PC-3 (cell line): Measurements from ENCODE around the gene RNF19B. TPM values are rescaled to one million over a fixed set of nuclear protein-coding genes. Genes with fewer than 3 reads are reported as not detected.

Experiments used
- ATAC-seq: fragments of 200-7000 bp; cut with Tn5 transposase; 2 replicates; pipeline ENCODE4 v1.9.1; 2020; ENCODE audit warnings: mild to moderate bottlenecking, moderate library complexity
- BruUV-seq: library from RNA; stranded (reverse); fragments of 400-500 nt; replicated peaks from 2 replicates; lab custom pipeline; 2021; lab: Mats Ljungman, UMichigan
- CTCF ChIA-PET: fragments of 300-600 bp; sonication (Branson Sonifier 250); formaldehyde crosslinking; loops from one replicate; lab custom pipeline; 2022; ENCODE audit warnings: antibody characterized with exemption; lab: Charles Lee
- POLR2A ChIA-PET: fragments of 300-600 bp; sonication (Branson Sonifier 250); formaldehyde crosslinking; loops from one replicate; lab custom pipeline; 2022; ENCODE audit warnings: antibody characterized with exemption; ENCODE audit not compliant: unreplicated experiment; lab: Charles Lee
- DNase-seq: peaks from one replicate; pipeline ENCODE4 v3.0.0-alpha.2; 2015
- H2AFZ ChIP-seq: fragments of 300-600 bp; sonication (generic); 2 replicates; pipeline ENCODE4 v1.6.0; 2016; ENCODE audit warnings: antibody characterized with exemption, low read length
- H3F3A ChIP-seq: fragments of 300-600 bp; sonication (generic); one replicate; pipeline ENCODE4 v1.6.0; 2017; ENCODE audit warnings: antibody characterized with exemption, low read length, control low read depth, mild to moderate bottlenecking; ENCODE audit not compliant: unreplicated experiment
- H3K27ac ChIP-seq: fragments of 300-600 bp; sonication (generic); 2 replicates; pipeline ENCODE4 v1.5.1; 2016; ENCODE audit warnings: mild to moderate bottlenecking, low read length
- H3K27me3 ChIP-seq: fragments of 300-600 bp; sonication (generic); 2 replicates; pipeline ENCODE4 v1.6.1; 2016; ENCODE audit warnings: low read length, mixed read lengths
- H3K36me3 ChIP-seq: fragments of 300-600 bp; sonication (generic); 2 replicates; pipeline ENCODE4 v1.6.1; 2016; ENCODE audit warnings: low read depth, mixed run types, low read length, mixed read lengths
- H3K4me1 ChIP-seq: fragments of 300-600 bp; sonication (generic); 2 replicates; pipeline ENCODE4 v1.5.1; 2016; ENCODE audit warnings: low read length; ENCODE audit not compliant: insufficient read depth
- H3K4me2 ChIP-seq: fragments of 300-600 bp; sonication (generic); 2 replicates; pipeline ENCODE4 v1.6.0; 2016; ENCODE audit warnings: low read length
- H3K4me3 ChIP-seq: fragments of 300-600 bp; sonication (generic); 2 replicates; pipeline ENCODE4 v1.5.1; 2016; ENCODE audit warnings: mild to moderate bottlenecking, low read length, mixed read lengths
- H3K79me2 ChIP-seq: fragments of 300-600 bp; sonication (generic); 2 replicates; pipeline ENCODE4 v1.6.1; 2017; ENCODE audit warnings: low read length, mixed read lengths
- H3K9ac ChIP-seq: fragments of 300-600 bp; sonication (generic); 2 replicates; pipeline ENCODE4 v1.6.0; 2016; ENCODE audit warnings: mild to moderate bottlenecking, low read length
- H3K9me2 ChIP-seq: fragments of 300-600 bp; sonication (generic); replicated peaks from 2 replicates; pipeline ENCODE4 v1.6.1; 2016; ENCODE audit warnings: mixed run types, low read length, mixed read lengths
- H3K9me3 ChIP-seq: fragments of 300-600 bp; sonication (generic); 2 replicates; pipeline ENCODE4 v1.6.1; 2016; ENCODE audit warnings: low read length, mixed read lengths
- H4K20me1 ChIP-seq: fragments of 300-600 bp; sonication (generic); 2 replicates; pipeline ENCODE4 v1.6.1; 2016; ENCODE audit warnings: low read length, mixed read lengths
- EZH2 ChIP-seq: fragments of 300-600 bp; sonication (generic); IDR thresholded peaks from one replicate; pipeline ENCODE4 v1.6.1; 2017; ENCODE audit warnings: antibody characterized with exemption, mild to moderate bottlenecking, low read length; ENCODE audit not compliant: unreplicated experiment
- EZH2phosphoT487 ChIP-seq: fragments of 300-600 bp; sonication (generic); IDR thresholded peaks from 2 replicates; pipeline ENCODE4 v1.6.1; 2018; ENCODE audit warnings: mild to moderate bottlenecking, antibody characterized with exemption, low read length, borderline replicate concordance
- intact Hi-C: fragments of 100-400 bp; cut with micrococcal nuclease; formaldehyde crosslinking; loops from 2 replicates; pipeline ENCODE4 v1.9.0; 2023
- total RNA-seq: library from RNA; depleted of rRNA; stranded (reverse); fragments of >200 nt; gene quantifications from 2 replicates; pipeline ENCODE4 v1.2.3, GENCODE V29; 2014
- TF ChIP-seq, protein P1 (sequence below): fragments of 300-600 bp; sonication (generic); conservative IDR thresholded peaks from 2 replicates; pipeline ENCODE4 v1.5.1; 2017; ENCODE audit warnings: antibody characterized with exemption, low read depth, mild to moderate bottlenecking, low read length

RNF19B gene
- total RNA-seq, 1 experiment from 2014 or later, result 17.9 TPM

- H3K36me3 ChIP-seq, result no peaks in the 10 kb centered on the region
- ChIA-PET POLR2A (interaction anchor here (0.5 to 1.1 kb wide), 6 partner anchors 10 to 93 kb away, joined by 3 to 15 read pairs (median 3); partner anchors contain the start of gene RNF19B), CTCF (interaction anchor here (1.0 kb wide), 1 partner anchor 14 kb away, joined by 8 read pairs; no protein-coding TSS in a partner anchor)
- ATAC-seq, result peak; percentile 94
- BruUV-seq, result TSS peak; percentile 96
- H3K27me3 ChIP-seq, result no peaks in the 10 kb centered on the region
- DNase-seq, result peak; percentile 93
- peaks cover 4% of the 10 kb centered on the region for H3F3A ChIP-seq
- H3K4me2 ChIP-seq, result peak overlapping the region; percentile 55
- intact Hi-C loops, result loop anchor here (2.0 to 5.0 kb wide), 3 partner anchors 14 to 60 kb away; no protein-coding TSS in a partner anchor
- TF ChIP-seq EZH2phosphoT487 (no peak), EZH2 (no peak)
- TF ChIP-seq, protein P1, sequence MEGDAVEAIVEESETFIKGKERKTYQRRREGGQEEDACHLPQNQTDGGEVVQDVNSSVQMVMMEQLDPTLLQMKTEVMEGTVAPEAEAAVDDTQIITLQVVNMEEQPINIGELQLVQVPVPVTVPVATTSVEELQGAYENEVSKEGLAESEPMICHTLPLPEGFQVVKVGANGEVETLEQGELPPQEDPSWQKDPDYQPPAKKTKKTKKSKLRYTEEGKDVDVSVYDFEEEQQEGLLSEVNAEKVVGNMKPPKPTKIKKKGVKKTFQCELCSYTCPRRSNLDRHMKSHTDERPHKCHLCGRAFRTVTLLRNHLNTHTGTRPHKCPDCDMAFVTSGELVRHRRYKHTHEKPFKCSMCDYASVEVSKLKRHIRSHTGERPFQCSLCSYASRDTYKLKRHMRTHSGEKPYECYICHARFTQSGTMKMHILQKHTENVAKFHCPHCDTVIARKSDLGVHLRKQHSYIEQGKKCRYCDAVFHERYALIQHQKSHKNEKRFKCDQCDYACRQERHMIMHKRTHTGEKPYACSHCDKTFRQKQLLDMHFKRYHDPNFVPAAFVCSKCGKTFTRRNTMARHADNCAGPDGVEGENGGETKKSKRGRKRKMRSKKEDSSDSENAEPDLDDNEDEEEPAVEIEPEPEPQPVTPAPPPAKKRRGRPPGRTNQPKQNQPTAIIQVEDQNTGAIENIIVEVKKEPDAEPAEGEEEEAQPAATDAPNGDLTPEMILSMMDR, result no peak
- peaks cover 48% of the 10 kb centered on the region for H3K4me1 ChIP-seq
- no peaks in the 10 kb centered on the region for H3K79me2 ChIP-seq
- H3K9ac ChIP-seq, result no peak overlapping the region
- H4K20me1 ChIP-seq, result no peaks in the 10 kb centered on the region
- no peaks in the 10 kb centered on the region for H3K9me3 ChIP-seq
- H3K27ac ChIP-seq, result peak overlapping the region; percentile 61
- H3K4me3 ChIP-seq, result no peak overlapping the region
- no peaks in the 10 kb centered on the region for H3K9me2 ChIP-seq
- no peak overlapping the region for H2AFZ ChIP-seq
Observed at GRCh38 chr1:32992489-32993323, 28.1 kb upstream of the RNF19B start.

- POLR2A ChIA-PET, result interaction anchor here (0.5 to 1.1 kb wide), 7 partner anchors 10 to 94 kb away, joined by 3 to 15 read pairs (median 3); partner anchors contain the start of gene RNF19B
- ATAC-seq, result no peak
- intact Hi-C loops, result loop anchor here (2.0 to 5.0 kb wide), 3 partner anchors 15 to 60 kb away; no protein-coding TSS in a partner anchor
Observed at GRCh38 chr1:32991819-32992488, 27.3 kb upstream of the RNF19B start.

More at GRCh38 chr1:32991819-32992488, 27.3 kb upstream of the RNF19B start:
- Histone ChIP-seq H2AFZ (no peak overlapping the region), H3K9me2 (no peaks in the 10 kb centered on the region), H3K4me2 (peak overlapping the region; percentile 55), H3K9ac (no peak overlapping the region), H3K27me3 (no peaks in the 10 kb centered on the region), H3K36me3 (no peaks in the 10 kb centered on the region), H3K27ac (peak overlapping the region; percentile 61), H3K4me1 (peaks cover 48% of the 10 kb centered on the region), H3K9me3 (no peaks in the 10 kb centered on the region), H4K20me1 (no peaks in the 10 kb centered on the region), H3F3A (peaks cover 4% of the 10 kb centered on the region), H3K79me2 (no peaks in the 10 kb centered on the region), H3K4me3 (no peak overlapping the region)
- TF ChIP-seq EZH2 (no peak), EZH2phosphoT487 (no peak)
- TF ChIP-seq, protein P1, result no peak
- DNase-seq, result no peak
- BruUV-seq, result TSS peak; percentile 32
- CTCF ChIA-PET, result interaction anchor here (1.0 kb wide), 1 partner anchor 15 kb away, joined by 8 read pairs; no protein-coding TSS in a partner anchor
